ENCODE measurements around the gene NUDT16L1. TPM values are rescaled to one million over a fixed set of nuclear protein-coding genes. Genes with fewer than 3 reads are reported as not detected.

Gene NUDT16L1
- total and polyA plus RNA-seq, 2 of the 8 experiments (the other 6 are each of a cell fraction or from before 2014, with no cell fraction given): 34.8 to 77.3 TPM

GRCh38 chr16:4681471-4682083 lies 11.8 kb upstream of the NUDT16L1 start:
- CTCF ChIA-PET (ENCODE audit: partially characterized antibody): interaction anchor here (0.9 to 2.7 kb wide), 11 partner anchors 10 to 191 kb away, joined by 3 to 18 read pairs (median 9); partner anchors contain the start of gene MGRN1
- WGBS, 2 experiments (ENCODE audit: extremely low coverage in 1 of 2, insufficient coverage in 1 of 2, insufficient read length in 1 of 2, insufficient replicate concordance in 2 of 2, low coverage in 1 of 2, low lambda C conversion rate in 2 of 2, missing lambda C conversion rate in 1 of 2): 96% methylated on average over 39 of the region's 39 CpGs; no CpG with 5 or more reads in 1 of the 2 experiments

More at GRCh38 chr16:4681471-4682083, 11.8 kb upstream of the NUDT16L1 start:
- no peaks in the 10 kb centered on the region for H3K23me2 ChIP-seq (ENCODE audit: low read depth, low read length)
- no peak for DNase-seq (ENCODE audit: low read depth in 1 of 2, low spot score in 2 of 2)
- H2BK120ac ChIP-seq (replicated peaks; ENCODE audit: low read depth, low read length): no peak overlapping the region
- no peak overlapping the region for H3K27ac ChIP-seq (ENCODE audit: low read depth, low read length)
- H3K4ac ChIP-seq (replicated peaks; ENCODE audit: insufficient read length, low read depth, low read length): no peak overlapping the region
- no peaks in the 10 kb centered on the region for H3K27me3 ChIP-seq (replicated peaks in 1 of 4; ENCODE audit: control insufficient read depth in 3 of 4, extremely low read depth in 1 of 4, insufficient read depth in 3 of 4, low read length in 3 of 4)
- no peak overlapping the region for H4K8ac ChIP-seq (ENCODE audit: extremely low read depth, insufficient read depth, low read length)
- no peak overlapping the region for H3K14ac ChIP-seq (ENCODE audit: insufficient read length)
- no peak overlapping the region for H2BK12ac ChIP-seq (ENCODE audit: low read depth, low read length)
- H3K36me3 ChIP-seq (ENCODE audit: control insufficient read depth in 2 of 4, insufficient read depth in 4 of 4, low read length in 3 of 4): peaks cover 2 to 20% (median 5%) of the 10 kb centered on the region in 4 experiments; a peak in 5 of 8 replicates
- POLR2A ChIA-PET (ENCODE audit: partially characterized antibody): interaction anchor here (1.0 to 1.2 kb wide), 2 partner anchors 15 to 17 kb away, joined by 3 to 4 read pairs; no protein-coding TSS in a partner anchor
- no peak overlapping the region for H3K9ac ChIP-seq (replicated peaks in 1 of 4; ENCODE audit: extremely low read depth in 1 of 4, low read depth in 3 of 4, low read length in 3 of 4)
- H3K4me3 ChIP-seq (ENCODE audit: extremely low read depth in 1 of 4, insufficient read depth in 2 of 4, low read depth in 3 of 4, low read length in 4 of 4): no peak overlapping the region
- H2AK5ac ChIP-seq (ENCODE audit: low read depth, low read length): no peak overlapping the region
- H3K79me2 ChIP-seq (ENCODE audit: control insufficient read depth in 1 of 2, insufficient read depth in 2 of 2, low read length in 2 of 2): no peaks in the 10 kb centered on the region
- H3K9me3 ChIP-seq (ENCODE audit: insufficient read depth in 2 of 2, low read depth in 1 of 2, low read length in 1 of 2): no peaks in the 10 kb centered on the region
- no peak for TF ChIP-seq TAF7 (optimal IDR thresholded peaks at IDR 0.05; ENCODE audit: borderline replicate concordance, low read depth, low read length)
- TF ChIP-seq SP2 (IDR thresholded peaks at IDR 0.05; ENCODE audit: low read length): no peak
- TF ChIP-seq TEAD4 (IDR thresholded peaks at IDR 0.05; ENCODE audit: low read depth, low read length): no peak
- TF ChIP-seq RXRA (IDR thresholded peaks at IDR 0.05; ENCODE audit: insufficient read depth, low read depth, low read length): no peak
- no peak for TF ChIP-seq CBX5 (IDR thresholded peaks at IDR 0.05; ENCODE audit: low read depth, low read length)
- no peak for TF ChIP-seq RAD21 (IDR thresholded peaks at IDR 0.05 in 1 of 2, conservative IDR thresholded peaks at IDR 0.05 in 1 of 2; ENCODE audit: low read depth in 2 of 2, low read length in 2 of 2)
- TF ChIP-seq USF2 (IDR thresholded peaks at IDR 0.05; ENCODE audit: low read length): no peak
- no peak overlapping the region for H2AFZ ChIP-seq (ENCODE audit: low read length)
- H4K20me1 ChIP-seq (replicated peaks in 1 of 2; ENCODE audit: control insufficient read depth in 1 of 2, insufficient read depth in 2 of 2, low read length in 2 of 2): peaks cover 3 to 12% of the 10 kb centered on the region in 2 experiments
- H4K5ac ChIP-seq (ENCODE audit: insufficient read length, low read depth, low read length): no peak overlapping the region
- no peak overlapping the region for H2BK20ac ChIP-seq (ENCODE audit: low read length)
- no peak overlapping the region for H3K56ac ChIP-seq (replicated peaks; ENCODE audit: insufficient read length, low read depth, low read length)
- peaks cover 3% of the 10 kb centered on the region; the same call in 1 of the 2 replicates for H3K79me1 ChIP-seq (ENCODE audit: low read depth, low read length)
- H2BK15ac ChIP-seq (ENCODE audit: low read length): no peak overlapping the region
- H4K91ac ChIP-seq (replicated peaks; ENCODE audit: insufficient read length, low read length): no peak overlapping the region
- no peak overlapping the region for H3K4me2 ChIP-seq (ENCODE audit: insufficient read depth in 1 of 2, low read depth in 2 of 2, low read length in 2 of 2)
- no peak overlapping the region for H3K18ac ChIP-seq (ENCODE audit: extremely low read depth, low read length)
- H3K4me1 ChIP-seq (replicated peaks in 1 of 4; ENCODE audit: control insufficient read depth in 3 of 4, insufficient read depth in 4 of 4, low read length in 3 of 4): no peaks in the 10 kb centered on the region; a peak in 1 of 7 replicates
- FAIRE-seq: no peak
- H2BK5ac ChIP-seq (ENCODE audit: low read depth, low read length): no peak overlapping the region
- no peak overlapping the region for H3K23ac ChIP-seq (ENCODE audit: insufficient read length)

Data from H1 (cell line).